GM19463 (cell line): ENCODE measurements around the gene PRDM8.

Experiments used
- ATAC-seq: cut with Tn5 transposase; IDR thresholded peaks from one replicate; pipeline ENCODE4 v1.9.1; 2021; ENCODE audit warnings: mild to moderate bottlenecking, moderate library complexity; ENCODE audit not compliant: unreplicated experiment

Gene PRDM8

DNA sequence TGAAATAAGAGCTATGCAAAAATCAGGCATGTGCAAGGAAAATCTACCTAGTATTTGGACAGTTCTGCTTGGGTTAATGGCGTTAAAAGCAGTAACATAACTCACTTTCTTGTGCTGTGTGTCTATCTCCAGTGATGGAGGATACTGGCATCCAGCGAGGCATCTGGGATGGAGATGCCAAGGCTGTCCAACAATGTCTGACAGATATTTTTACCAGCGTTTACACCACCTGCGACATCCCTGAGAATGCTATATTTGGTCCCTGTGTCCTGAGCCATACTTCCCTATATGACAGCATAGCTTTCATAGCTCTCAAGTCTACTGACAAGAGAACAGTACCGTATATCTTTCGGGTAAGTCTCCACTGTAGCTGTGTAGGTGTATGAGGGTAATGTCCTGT, 2.6 kb downstream of the PRDM8 start:
- no peak for ATAC-seq

DNA sequence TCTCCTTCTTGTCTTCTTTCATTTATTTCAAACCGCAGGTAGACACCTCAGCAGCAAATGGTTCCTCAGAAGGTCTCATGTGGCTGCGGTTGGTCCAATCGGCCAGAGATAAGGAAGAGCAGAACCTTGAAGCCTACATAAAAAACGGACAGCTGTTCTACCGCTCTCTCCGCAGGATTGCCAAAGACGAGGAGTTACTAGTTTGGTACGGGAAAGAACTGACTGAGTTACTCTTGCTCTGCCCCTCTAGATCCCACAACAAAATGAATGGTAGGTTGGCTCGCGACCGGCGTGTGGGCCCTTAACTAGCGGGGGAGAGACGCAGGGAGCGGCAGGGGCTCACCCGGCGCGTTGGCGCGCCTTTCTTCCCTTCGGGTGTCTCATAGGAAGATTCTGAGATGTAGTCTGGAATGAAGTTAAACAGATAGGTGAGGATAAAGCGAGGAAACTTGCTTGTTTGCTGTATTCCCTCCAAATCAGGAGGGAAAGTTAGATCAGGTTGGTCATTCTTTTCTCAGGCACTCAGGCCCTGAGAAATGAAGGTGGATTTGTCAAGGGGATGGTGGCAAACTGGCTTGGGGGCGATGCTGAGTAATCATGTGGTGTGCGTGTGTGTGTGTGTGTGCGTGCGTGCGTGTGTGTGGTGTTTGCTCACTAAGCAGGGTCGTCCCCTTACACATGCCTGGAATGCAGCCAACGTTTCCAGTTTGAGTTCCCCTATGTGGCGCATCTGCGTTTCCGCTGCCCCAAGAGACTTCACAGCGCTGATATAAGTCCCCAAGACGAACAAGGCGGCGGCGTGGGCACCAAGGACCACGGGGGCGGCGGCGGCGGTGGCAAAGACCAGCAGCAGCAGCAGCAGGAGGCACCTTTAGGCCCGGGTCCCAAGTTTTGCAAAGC, 4.2 kb downstream of the PRDM8 start:
- ATAC-seq, result peak; percentile 16

DNA sequence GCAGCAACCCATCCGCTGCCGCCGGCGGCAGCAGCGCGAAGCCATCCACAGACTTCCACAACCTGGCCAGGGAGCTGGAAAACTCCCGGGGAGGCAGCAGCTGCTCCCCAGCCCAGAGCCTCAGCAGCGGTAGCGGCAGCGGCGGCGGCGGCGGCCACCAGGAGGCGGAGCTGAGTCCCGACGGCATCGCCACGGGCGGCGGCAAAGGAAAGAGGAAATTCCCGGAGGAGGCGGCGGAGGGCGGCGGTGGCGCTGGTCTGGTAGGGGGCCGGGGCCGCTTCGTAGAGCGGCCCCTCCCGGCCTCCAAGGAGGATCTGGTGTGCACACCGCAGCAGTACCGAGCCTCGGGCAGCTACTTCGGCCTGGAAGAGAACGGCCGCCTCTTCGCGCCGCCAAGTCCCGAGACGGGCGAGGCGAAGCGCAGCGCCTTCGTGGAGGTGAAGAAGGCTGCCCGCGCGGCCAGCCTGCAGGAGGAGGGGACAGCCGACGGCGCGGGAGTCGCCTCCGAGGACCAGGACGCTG, 4.9 kb downstream of the PRDM8 start:
- peak; percentile 72 for ATAC-seq

DNA sequence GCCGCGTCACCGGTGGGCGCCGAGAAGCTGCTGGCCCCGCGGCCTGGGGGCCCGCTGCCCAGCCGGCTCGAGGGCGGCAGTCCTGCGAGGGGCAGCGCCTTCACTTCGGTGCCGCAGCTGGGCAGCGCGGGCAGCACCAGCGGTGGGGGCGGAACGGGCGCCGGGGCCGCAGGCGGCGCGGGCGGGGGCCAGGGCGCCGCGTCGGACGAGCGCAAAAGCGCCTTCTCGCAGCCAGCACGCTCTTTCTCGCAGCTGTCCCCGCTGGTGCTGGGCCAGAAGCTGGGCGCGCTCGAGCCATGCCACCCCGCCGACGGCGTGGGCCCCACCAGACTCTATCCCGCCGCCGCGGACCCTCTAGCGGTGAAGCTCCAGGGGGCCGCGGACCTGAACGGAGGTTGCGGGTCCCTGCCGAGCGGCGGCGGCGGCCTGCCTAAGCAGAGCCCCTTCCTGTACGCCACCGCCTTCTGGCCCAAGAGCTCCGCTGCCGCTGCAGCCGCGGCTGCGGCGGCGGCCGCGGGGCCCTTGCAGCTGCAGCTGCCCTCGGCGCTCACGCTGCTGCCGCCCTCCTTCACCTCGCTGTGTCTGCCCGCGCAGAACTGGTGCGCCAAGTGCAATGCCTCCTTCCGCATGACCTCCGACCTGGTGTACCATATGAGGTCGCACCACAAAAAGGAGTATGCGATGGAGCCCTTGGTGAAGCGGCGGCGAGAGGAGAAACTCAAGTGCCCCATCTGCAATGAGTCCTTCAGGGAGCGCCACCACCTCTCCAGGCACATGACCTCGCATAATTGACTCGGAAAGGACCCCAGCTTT, 5.6 kb downstream of the PRDM8 start:
- ATAC-seq, result peak; percentile 49

GRCh38 chr4:80204433-80205011, 7.2 kb downstream of the PRDM8 start:
- no peak for ATAC-seq

- ATAC-seq, result no peak
Measured at GRCh38 chr4:80206111-80206510, 8.8 kb downstream of the PRDM8 start.

DNA sequence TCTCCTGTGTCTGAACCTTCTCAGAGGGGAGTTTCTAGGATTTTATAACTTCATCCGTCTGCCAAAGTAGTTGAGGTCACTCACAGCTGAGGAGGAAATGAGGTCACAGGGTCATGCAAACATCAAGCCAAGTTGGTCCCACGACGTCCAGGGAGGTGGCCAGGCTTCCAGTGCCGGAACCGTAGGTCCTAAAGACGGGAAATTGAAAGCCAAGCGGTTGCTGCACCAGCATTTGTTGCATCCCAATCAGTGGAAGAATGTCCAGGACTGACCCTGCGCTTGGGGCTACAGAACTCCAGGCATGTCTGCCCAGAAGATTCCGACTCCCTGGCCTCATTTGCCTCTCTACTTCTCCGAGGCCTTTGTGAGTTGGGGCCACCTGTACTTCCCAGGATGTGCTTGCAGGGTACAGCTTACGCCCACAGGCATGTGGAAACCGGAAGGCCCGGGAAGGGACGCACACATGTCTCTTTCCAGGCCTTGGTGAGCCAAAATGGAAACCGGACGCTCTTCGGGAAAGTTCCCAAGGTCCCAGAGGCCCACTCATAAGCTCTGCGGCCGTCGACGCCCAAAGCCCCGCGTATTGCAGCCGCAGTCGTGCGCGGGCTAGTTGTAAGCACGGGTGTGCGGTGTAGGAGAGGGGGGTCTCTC, 9.3 kb downstream of the PRDM8 start:
- no peak for ATAC-seq

DNA sequence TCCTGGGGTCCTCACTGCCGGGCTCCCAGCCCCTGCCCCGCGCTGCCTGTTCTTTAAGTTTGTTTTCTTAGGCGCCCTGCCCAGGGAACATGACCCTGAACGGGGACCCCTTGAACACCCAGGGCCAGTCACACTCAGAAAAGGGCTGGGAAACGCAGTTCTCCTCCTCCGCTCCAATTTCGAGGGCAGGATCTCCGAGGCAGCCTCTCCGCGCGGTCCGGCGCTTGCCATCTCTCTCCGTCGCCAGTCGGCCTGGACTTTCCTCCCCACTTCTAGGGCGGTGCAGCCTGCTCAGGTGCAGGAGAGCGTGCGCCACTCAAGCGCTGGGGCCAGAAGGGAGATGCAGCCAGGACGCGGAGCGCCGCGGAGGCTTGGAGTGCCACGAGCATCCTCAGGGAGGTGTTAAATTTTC, 9.9 kb downstream of the PRDM8 start:
- no peak for ATAC-seq

- no peak for ATAC-seq
Measured at GRCh38 chr4:80207664-80208063, 10.4 kb downstream of the PRDM8 start.

GRCh38 chr4:80208610-80209339, 11.5 kb downstream of the PRDM8 start:
- ATAC-seq, result no peak

DNA sequence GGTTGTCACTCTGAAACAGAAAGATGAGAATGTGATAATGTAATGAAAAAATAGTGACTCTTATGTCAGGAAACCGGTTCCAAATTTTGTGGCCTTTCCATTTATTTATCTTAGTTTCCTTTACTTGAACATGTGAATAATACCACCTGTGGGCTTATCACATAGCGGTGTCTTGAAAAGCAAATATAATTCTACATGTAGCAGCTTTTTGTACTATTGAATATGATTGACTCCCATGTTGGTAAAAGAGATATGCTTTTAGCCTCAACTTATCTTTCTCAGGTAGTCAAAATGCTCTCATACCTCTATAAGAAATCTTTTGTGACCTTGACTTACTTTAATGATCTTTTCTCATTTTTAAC, 12.0 kb downstream of the PRDM8 start:
- no peak for ATAC-seq

DNA sequence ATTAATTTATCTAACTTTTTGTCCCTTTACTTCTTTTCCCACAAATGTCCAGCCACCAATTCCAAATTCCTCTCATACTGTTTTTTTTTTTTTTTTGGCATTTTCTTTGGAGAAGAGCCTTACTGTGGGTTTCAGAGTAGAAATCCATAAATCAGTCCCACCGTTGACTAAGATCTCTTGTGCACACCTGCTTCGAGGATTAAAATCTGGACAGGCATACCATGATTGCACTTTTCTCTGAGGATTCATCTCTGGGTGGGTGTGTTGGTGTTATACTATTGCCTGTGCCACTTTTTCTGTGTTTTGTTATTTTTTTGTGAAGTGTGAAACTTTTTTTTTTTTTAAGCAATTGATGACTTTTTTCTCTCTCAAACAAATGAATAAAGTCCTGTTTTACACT, 13.2 kb downstream of the PRDM8 start:
- ATAC-seq, result no peak

GRCh38 chr4:80213117-80213815, 16.0 kb downstream of the PRDM8 start:
- ATAC-seq, result no peak

- ATAC-seq, result no peak
Measured at GRCh38 chr4:80215449-80216052, 18.2 kb downstream of the PRDM8 start.

DNA sequence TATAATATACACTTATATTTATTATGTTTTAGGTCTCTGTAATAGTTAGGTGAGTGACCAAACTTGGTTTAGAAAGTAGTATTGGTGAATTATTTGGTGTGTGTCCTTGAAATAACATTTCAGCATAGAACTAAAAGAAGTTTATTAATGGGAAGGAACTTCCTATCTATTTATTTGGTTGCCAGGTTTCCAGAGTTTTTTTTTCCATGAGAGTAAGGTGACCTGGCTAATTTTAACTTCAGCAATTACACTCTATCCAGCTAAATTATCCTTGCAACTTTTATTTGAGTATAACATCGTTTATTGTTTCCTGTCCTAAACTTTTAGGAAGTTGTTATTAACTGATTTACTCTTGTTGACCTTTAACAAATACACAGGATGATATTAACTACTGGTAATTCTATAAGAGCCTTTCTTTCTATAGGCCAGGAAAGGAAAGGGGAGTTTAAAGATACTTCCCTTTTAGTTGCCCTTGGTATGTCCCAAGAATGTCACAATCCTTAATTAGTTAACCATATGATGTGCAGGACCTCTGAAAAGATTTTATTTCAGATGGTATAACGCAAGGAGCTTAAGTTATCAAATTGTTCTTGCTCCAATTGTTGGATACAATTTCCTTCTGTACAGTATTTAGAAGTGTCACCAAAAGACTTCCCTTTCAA, 18.9 kb downstream of the PRDM8 start:
- no peak for ATAC-seq

DNA sequence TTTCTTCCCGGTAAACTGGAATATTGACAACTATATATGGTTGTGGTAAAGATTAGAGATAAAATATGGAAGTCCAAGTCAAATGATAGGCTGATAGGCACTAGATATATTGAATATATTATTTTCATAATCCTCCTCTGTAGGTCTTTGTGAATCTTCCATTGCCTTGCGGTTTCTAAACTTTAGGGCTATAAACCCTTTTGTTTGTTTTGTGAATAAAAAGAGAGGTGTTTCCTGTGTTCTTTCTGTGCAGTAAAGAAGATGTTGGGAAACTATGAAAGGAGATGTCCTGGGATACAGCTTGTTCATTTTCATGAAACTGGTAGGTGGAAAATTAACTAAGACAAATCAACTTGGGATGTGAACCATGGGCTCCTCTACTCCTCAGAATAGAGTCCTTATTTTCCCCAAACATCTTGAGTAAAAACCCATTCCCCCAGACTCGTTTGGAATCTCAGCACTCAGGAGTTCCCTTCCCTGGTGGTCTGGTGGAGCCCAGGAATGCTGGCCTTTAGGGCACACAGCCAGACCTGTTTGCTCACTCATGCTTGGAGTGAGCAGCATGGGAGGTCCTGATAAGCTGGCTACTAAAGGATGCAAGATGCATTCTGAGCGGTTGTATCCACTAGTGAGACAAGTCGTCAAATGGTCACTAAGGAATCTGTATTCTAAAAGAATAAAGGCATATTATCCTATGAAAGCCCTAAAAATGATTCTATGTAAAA, 22.2 kb downstream of the PRDM8 start:
- ATAC-seq, result no peak

- ATAC-seq, result no peak
Measured at GRCh38 chr4:80220711-80221110, 23.4 kb downstream of the PRDM8 start.

GRCh38 chr4:80221161-80221560, 23.9 kb downstream of the PRDM8 start:
- no peak for ATAC-seq
